Measurements from ENCODE around the gene GAD1. TPM values are rescaled to one million over a fixed set of nuclear protein-coding genes. Genes with fewer than 3 reads are reported as not detected.

Gene GAD1
- total and polyA plus RNA-seq, 9 donors, result 0.22 to 0.77 (median 0.33) TPM; not detected in 1

DNA sequence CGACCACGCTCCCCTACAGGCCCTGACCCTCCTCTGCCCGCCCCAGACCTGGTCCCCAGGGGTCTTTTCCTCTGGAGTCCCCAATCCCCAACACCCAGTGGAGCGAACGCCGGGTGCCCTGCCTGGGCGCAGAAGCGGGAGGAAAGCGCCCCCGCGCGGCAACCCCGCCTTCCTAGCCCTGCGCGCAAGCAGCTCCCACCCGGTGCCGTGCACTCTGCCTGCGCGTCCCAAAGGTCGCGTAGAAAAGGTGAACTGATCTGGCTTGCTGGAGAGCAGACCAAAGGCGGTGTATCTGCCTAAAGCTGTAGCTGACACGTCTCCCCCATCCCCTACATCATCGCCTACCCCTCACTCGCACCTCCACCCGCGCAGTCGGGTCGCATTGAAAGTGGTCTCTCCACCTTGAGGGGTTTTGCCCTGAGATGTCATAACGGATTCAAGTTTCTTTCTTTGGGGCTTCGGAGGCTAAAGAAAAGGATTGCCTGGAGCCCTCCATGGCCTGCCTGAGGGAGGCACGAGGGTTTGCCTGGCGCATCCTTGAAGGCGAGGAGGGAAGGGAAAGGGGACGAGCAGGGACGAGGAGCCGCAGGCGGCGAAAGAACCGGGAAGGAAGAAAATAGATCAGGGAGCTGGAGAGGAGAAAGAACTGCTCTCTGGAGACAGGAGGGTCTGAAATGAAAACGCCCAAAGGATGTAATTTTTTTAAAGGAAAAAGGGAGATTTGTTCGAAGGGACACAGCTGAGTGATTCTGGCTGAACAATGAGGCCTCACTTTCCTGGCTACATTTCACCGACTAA is 5.8 kb downstream of the GAD1 start:
- Histone ChIP-seq H3K27me3 (peaks cover 4% of the 10 kb centered on the region), H3K4me1 (ENCODE audit: insufficient read depth) (peaks cover 11% of the 10 kb centered on the region), H3K27ac (no peak overlapping the region), H3K9me3 (no peaks in the 10 kb centered on the region), H3K36me3 (no peaks in the 10 kb centered on the region), H3K4me3 (no peak overlapping the region)
- WGBS, 3 donors, result 4 to 19% (median 5%) methylated on average over 43 of the region's 43 CpGs
- intact Hi-C loops (cut with DNase I), result no loop called here
- no peak for DNase-seq
- TF ChIP-seq EP300 (IDR thresholded peaks at IDR 0.05) (no peak), POLR2A (IDR thresholded peaks at IDR 0.05) (no peak)
- TF ChIP-seq, protein P1, sequence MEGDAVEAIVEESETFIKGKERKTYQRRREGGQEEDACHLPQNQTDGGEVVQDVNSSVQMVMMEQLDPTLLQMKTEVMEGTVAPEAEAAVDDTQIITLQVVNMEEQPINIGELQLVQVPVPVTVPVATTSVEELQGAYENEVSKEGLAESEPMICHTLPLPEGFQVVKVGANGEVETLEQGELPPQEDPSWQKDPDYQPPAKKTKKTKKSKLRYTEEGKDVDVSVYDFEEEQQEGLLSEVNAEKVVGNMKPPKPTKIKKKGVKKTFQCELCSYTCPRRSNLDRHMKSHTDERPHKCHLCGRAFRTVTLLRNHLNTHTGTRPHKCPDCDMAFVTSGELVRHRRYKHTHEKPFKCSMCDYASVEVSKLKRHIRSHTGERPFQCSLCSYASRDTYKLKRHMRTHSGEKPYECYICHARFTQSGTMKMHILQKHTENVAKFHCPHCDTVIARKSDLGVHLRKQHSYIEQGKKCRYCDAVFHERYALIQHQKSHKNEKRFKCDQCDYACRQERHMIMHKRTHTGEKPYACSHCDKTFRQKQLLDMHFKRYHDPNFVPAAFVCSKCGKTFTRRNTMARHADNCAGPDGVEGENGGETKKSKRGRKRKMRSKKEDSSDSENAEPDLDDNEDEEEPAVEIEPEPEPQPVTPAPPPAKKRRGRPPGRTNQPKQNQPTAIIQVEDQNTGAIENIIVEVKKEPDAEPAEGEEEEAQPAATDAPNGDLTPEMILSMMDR (IDR thresholded peaks at IDR 0.05), result no peak

DNA sequence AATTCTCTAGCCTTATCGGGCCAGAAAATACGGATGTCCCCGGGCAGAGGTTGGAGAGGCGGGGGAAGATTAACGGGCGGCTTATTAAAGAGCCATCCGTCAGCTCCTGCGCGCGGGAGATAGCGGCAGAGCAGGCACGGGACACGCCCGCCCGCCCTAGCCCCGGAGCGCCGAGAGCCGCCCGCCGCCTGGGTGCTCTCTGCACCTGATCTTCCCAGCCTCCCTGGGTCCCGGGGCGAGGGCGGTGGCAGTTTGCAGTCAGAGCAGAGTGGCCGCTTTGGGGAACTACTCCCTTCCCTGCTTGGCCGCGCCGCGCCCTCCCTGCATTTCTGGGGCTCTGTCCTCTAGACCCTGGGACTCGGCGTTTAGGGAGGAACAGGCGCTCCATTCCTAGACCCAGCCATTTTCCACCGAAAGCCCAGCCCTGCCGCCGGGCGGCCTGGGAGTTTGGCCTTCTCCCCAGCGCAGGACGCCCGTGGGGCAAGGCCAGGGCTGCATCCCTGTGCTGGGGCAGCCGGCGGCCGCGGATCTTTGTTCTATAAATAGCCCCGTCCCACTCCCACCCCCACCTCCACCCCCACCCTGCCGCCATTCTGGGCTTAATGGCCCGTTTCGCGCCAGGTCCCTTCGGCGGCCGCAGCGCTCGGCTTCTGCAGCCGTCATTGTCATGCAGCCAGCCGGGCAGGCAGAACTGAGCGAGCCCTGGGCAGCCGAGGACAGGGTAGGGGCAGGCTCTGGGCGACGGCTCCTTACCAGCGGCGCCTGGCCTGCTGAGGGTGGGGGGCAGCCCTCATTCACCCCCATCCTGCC is 6.6 kb downstream of the GAD1 start:
- TF ChIP-seq POLR2A (IDR thresholded peaks at IDR 0.05), result no peak
- TF ChIP-seq, protein P1 (IDR thresholded peaks at IDR 0.05), result no peak
- no peak for TF ChIP-seq EP300 (IDR thresholded peaks at IDR 0.05)
- H3K27me3 ChIP-seq, result peaks cover 4% of the 10 kb centered on the region
- 1 to 2% (median 2%) methylated on average over 55 to 61 of the region's 61 CpGs for WGBS, 3 donors
- H3K27ac ChIP-seq, result no peak overlapping the region
- peak overlapping the region; percentile 18 for H3K4me3 ChIP-seq
- intact Hi-C loops (cut with DNase I), result no loop called here
- no peak for DNase-seq
- no peaks in the 10 kb centered on the region for H3K36me3 ChIP-seq
- H3K4me1 ChIP-seq (ENCODE audit: insufficient read depth), result peaks cover 11% of the 10 kb centered on the region
- H3K9me3 ChIP-seq, result no peaks in the 10 kb centered on the region

DNA sequence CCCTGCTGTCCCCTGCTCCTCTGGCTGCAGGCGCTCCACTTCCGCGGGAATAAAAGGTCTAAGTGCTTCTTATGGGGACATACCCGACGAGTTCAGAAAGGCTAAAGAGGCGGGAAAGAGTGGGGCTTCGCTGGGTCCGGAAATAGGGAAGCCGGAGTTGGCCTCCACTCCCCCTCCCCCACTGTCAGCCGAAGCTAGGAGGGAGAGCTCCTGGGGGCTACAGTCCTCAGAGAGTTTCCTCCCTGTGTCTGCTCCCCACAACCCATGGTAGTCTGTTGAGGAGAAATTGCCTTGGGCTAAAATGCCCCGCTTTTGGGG is 7.2 kb downstream of the GAD1 start:
- DNase-seq, result no peak
- Histone ChIP-seq H3K27ac (no peak overlapping the region), H3K4me3 (no peak overlapping the region), H3K4me1 (ENCODE audit: insufficient read depth) (peaks cover 9% of the 10 kb centered on the region), H3K36me3 (no peaks in the 10 kb centered on the region), H3K9me3 (no peaks in the 10 kb centered on the region), H3K27me3 (peaks cover 4% of the 10 kb centered on the region)
- TF ChIP-seq POLR2A (IDR thresholded peaks at IDR 0.05), result no peak
- TF ChIP-seq, protein P1 (IDR thresholded peaks at IDR 0.05), result no peak
- TF ChIP-seq EP300 (IDR thresholded peaks at IDR 0.05), result no peak
- WGBS, 3 donors, result 17 to 29% (median 18%) methylated on average over 11 of the region's 11 CpGs
- intact Hi-C loops (cut with DNase I), result no loop called here

DNA sequence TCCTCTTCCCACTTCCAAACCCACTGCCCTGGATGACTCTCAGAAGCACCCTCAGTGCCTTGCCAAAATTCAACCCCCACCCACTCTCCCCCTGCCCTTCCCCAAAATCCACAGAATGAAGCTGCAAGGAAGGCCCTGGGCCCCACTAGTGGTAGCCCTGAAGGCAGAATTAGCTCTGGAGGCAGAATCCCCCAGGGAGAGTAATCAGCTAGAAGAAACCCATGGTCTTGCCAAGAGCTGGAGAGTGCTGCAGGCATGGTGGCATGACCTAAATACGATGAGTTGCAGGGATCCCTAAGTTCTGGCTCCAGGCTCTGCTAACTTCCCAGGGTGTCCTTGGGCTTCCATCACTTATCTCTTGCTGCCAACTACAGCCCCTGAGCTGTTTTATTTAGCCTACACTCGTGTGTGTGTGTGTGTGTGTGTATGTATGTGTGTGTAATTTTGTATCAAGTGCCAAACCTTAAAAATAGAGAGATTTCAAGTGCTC is 7.9 kb downstream of the GAD1 start:
- H3K27ac ChIP-seq, result no peak overlapping the region
- H3K9me3 ChIP-seq, result no peaks in the 10 kb centered on the region
- H3K36me3 ChIP-seq, result no peaks in the 10 kb centered on the region
- H3K4me3 ChIP-seq, result no peak overlapping the region
- H3K27me3 ChIP-seq, result peaks cover 4% of the 10 kb centered on the region
- no peak for DNase-seq
- peaks cover 9% of the 10 kb centered on the region for H3K4me1 ChIP-seq (ENCODE audit: insufficient read depth)
- no peak for TF ChIP-seq POLR2A (IDR thresholded peaks at IDR 0.05)
- no peak for TF ChIP-seq EP300 (IDR thresholded peaks at IDR 0.05)
- WGBS, 3 donors, result 25 to 55% (median 32%) methylated on average over 2 of the region's 2 CpGs
- intact Hi-C loops (cut with DNase I), result no loop called here
